K562 (cell line): Measurements from ENCODE around the gene HMGXB3. TPM values are rescaled to one million over a fixed set of nuclear protein-coding genes. Genes with fewer than 3 reads are reported as not detected.

ENCODE experiments used
- ATAC-seq: fragments of 200-7000 bp; cut with Tn5 transposase; 3 replicates; pipeline ENCODE4 v1.9.1; 2020; ENCODE audit warnings: moderate library complexity
- BruUV-seq: library from RNA; stranded (reverse); fragments of 400-500 nt; replicated peaks from 2 replicates; lab custom pipeline; 2021; lab: Mats Ljungman, UMichigan
- CTCF ChIA-PET: fragments of 300-600 bp; formaldehyde crosslinking; extraction: SDS; loops from one replicate; lab custom pipeline; 2021; ENCODE audit warnings: low intra/inter-chr PET ratio; lab: Yijun Ruan, JAX
- POLR2A ChIA-PET: fragments of 300-600, 350-650 bp; sonication (Branson Sonifier 250); formaldehyde crosslinking; extraction: SDS; loops from one replicate; lab custom pipeline; 2021; ENCODE audit warnings: antibody characterized with exemption, inconsistent platforms; lab: Yijun Ruan, JAX
- DNase-seq, 4 experiments: peaks; one replicate each; pipeline versions ENCODE4 v3.0.0 to v3.0.0-alpha.2; 2011 to 2018; ENCODE audit warnings: low spot score in 3 of 4, mixed read lengths in 3 of 4; ENCODE audit errors: extremely low read depth in 1 of 4
- FAIRE-seq: peaks from 2 replicates; lab custom pipeline; 2011; peaks lifted over from hg19 to GRCh38; lab: Jason Lieb, UNC
- H2AFZ ChIP-seq: 2 replicates; pipeline ENCODE4 v1.6.0; 2011; ENCODE audit warnings: low read depth, low read length, control low read depth, inconsistent platforms
- H3K27ac ChIP-seq: fragments of 200-600 bp; 3 replicates; pipeline ENCODE4 v1.8.0; 2011; ENCODE audit warnings: low read depth, mild to moderate bottlenecking, control low read depth, inconsistent platforms, low read length, moderate library complexity, mixed read lengths; ENCODE audit errors: extremely low read depth
- H3K27me3 ChIP-seq, 2 experiments: fragments of 300-600 bp in 1 of 2; 2 replicates in 1 of 2; 3 replicates in 1 of 2; pipeline versions ENCODE4 v1.6.0 to v1.8.0; 2011; ENCODE audit warnings: inconsistent platforms in 2 of 2, low read length in 2 of 2, mild to moderate bottlenecking in 1 of 2, mixed read lengths in 1 of 2, moderate library complexity in 1 of 2; ENCODE audit not compliant: control insufficient read depth in 2 of 2, insufficient read depth in 2 of 2
- H3K36me3 ChIP-seq: fragments of 300-600 bp; 3 replicates; pipeline ENCODE4 v1.8.0; 2011; ENCODE audit warnings: mild to moderate bottlenecking, low read length, inconsistent platforms; ENCODE audit not compliant: control insufficient read depth, insufficient read depth
- H3K4me1 ChIP-seq, 2 experiments: fragments of 200-600 bp in 1 of 2; replicated peaks in 1 of 2; 2 replicates in 1 of 2; 3 replicates in 1 of 2; pipeline versions ENCODE4 v1.5.1 to v1.8.0; 2011; ENCODE audit warnings: inconsistent platforms in 2 of 2, low read length in 2 of 2, mild to moderate bottlenecking in 1 of 2, mixed read lengths in 1 of 2, moderate library complexity in 1 of 2; ENCODE audit not compliant: control insufficient read depth in 2 of 2, insufficient read depth in 2 of 2
- H3K4me2 ChIP-seq: 2 replicates; pipeline ENCODE4 v1.6.1; 2011; ENCODE audit warnings: low read length, control low read depth, inconsistent platforms, mixed read lengths; ENCODE audit not compliant: insufficient read depth
- H3K4me3 ChIP-seq: fragments of 200-600 bp; sonication (generic), shearing (Covaris generic); 2 replicates; pipeline ENCODE4 v1.5.1; 2016; ENCODE audit warnings: control low read depth, inconsistent platforms
- H3K79me2 ChIP-seq: fragments of 200-600 bp; 3 replicates; pipeline ENCODE4 v1.8.0; 2011; ENCODE audit warnings: low read length, inconsistent platforms; ENCODE audit not compliant: control insufficient read depth, insufficient read depth
- H3K9ac ChIP-seq, 2 experiments: 2 replicates each; pipeline versions ENCODE4 v1.6.0 to v1.6.1; 2011; ENCODE audit warnings: low read depth in 2 of 2, low read length in 2 of 2, control low read depth in 1 of 2, inconsistent platforms in 1 of 2, mild to moderate bottlenecking in 1 of 2, mixed read lengths in 1 of 2; ENCODE audit not compliant: insufficient read depth in 1 of 2
- H3K9me1 ChIP-seq: one replicate; pipeline ENCODE4 v1.6.0; 2011; ENCODE audit warnings: inconsistent platforms, mild to moderate bottlenecking, low read length, moderate library complexity; ENCODE audit not compliant: control insufficient read depth, insufficient read depth
- H3K9me3 ChIP-seq: replicated peaks from 2 replicates; pipeline ENCODE4 v1.5.1; 2011; ENCODE audit warnings: low read depth, low read length, inconsistent platforms; ENCODE audit not compliant: control insufficient read depth, insufficient read depth
- H4K20me1 ChIP-seq: replicated peaks from 2 replicates; pipeline ENCODE4 v1.6.1; 2011; ENCODE audit warnings: low read length, inconsistent platforms, mixed read lengths; ENCODE audit not compliant: control insufficient read depth, insufficient read depth
- RBBP5 ChIP-seq: fragments of 200-600 bp; sonication (generic); IDR thresholded peaks from 2 replicates; pipeline ENCODE4 v1.6.1; 2012; ENCODE audit warnings: borderline replicate concordance, mild to moderate bottlenecking, low read length, control low read depth, inconsistent platforms; ENCODE audit not compliant: insufficient read depth, poor library complexity, severe bottlenecking
- SMC3 ChIP-seq: conservative IDR thresholded peaks from 2 replicates; pipeline ENCODE4 v1.6.1; 2011; ENCODE audit warnings: low read depth, low read length, improper control_type of control experiment; ENCODE audit not compliant: insufficient read depth
- ZFPM2 ChIP-seq: fragments of 250-450 bp; sonication (Bioruptor Pico); IDR thresholded peaks from 2 replicates; pipeline ENCODE4 v1.5.1; 2022; ENCODE audit warnings: mild to moderate bottlenecking
- WGBS: fragments of 100-300 bp; shearing (Covaris generic); methylation state at CpG from one replicate; pipeline ENCODE4 v1.1.6; 2016; ENCODE audit warnings: low coverage, mixed read lengths; ENCODE audit not compliant: insufficient coverage; ENCODE audit errors: missing lambda C conversion rate; 5-methylcytosine and 5-hydroxymethylcytosine counted together
- in situ Hi-C: fragments of 300-500 bp; cut with MboI; formaldehyde crosslinking; loops from 4 replicates; pipeline ENCODE4 v1.15.0; 2018; ENCODE audit warnings: inconsistent platforms, mixed read lengths
- intact Hi-C: fragments of 100-400 bp; cut with micrococcal nuclease; formaldehyde crosslinking; loops from 2 replicates; pipeline ENCODE4 v1.14.2; 2022
- polyA plus RNA-seq, 8 experiments: library from polyadenylated mRNA; depleted of rRNA in 4 of 8; stranded (reverse) in 5 of 8; unstranded in 3 of 8; fragments of >200 nt; fragmentation: Nextera tagmentation in 2 of 8; fragmentation: Illumina TruSeq in 1 of 8; extraction: Ambion mirVana in 2 of 8; extraction: Trizol in 1 of 8; gene quantifications; 2 replicates each; pipeline versions ENCODE4 v1.2.1 to v1.2.3, GENCODE V29; 2011 to 2014; ENCODE audit warnings: inconsistent platforms in 1 of 8, missing spikeins in 1 of 8
- total RNA-seq, 7 experiments: library from RNA; depleted of rRNA in 6 of 7; stranded (reverse); fragments of >200 nt in 6 of 7; fragmentation: Illumina TruSeq in 2 of 7; extraction: Trizol in 2 of 7; gene quantifications; 2 replicates each; pipeline versions ENCODE4 v1.2.1 to v1.2.3, GENCODE V29; 2011 to 2021; ENCODE audit warnings: low replicate concordance in 1 of 7
- TF ChIP-seq, protein P1 (sequence below): fragments of 150-350 bp; IDR thresholded peaks from 2 replicates; pipeline ENCODE4 v1.6.1; 2014; ENCODE audit warnings: low read depth, mild to moderate bottlenecking, low read length, borderline replicate concordance
- TF ChIP-seq, protein P2 (sequence below): sonication (generic); formaldehyde crosslinking; IDR thresholded peaks from 2 replicates; pipeline ENCODE4 v1.8.0; 2022; ENCODE audit warnings: mild to moderate bottlenecking, missing genetic modification reagents

Gene HMGXB3
- total and polyA plus RNA-seq, 9 of the 15 experiments (the other 6 are each of a cell fraction or from before 2014, with no cell fraction given) = 1.8 to 44.1 (median 32.2) TPM

DNA sequence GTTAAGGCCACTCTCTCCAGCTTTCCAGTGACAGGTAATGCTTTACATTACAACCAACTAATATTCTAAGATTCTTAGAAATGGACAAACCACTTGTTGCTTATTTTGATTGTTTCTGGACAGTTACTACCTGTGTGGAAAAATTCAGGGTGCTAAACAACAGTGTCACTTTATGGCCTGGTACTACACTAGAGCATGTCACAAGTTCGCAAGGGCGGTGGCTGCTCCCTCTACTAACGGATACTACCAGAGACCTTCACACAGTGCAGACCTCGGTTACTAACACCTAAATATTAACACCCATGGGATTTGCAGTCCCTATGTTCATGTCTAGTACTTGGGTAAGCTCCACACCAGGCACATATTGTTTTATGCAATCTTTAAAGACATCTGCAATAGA lies 13.4 kb downstream of the HMGXB3 start:
- POLR2A ChIA-PET = interaction anchor here (0.5 kb wide), 1 partner anchor 17 kb away, joined by 3 read pairs; no protein-coding TSS in a partner anchor
- in situ Hi-C loops = no loop called here
- Histone ChIP-seq H4K20me1 (peaks cover 10% of the 10 kb centered on the region; the same call in 1 of the 2 replicates), H3K9me3 (no peaks in the 10 kb centered on the region; the same call in 1 of the 2 replicates), H2AFZ (no peak overlapping the region), H3K9me1 (no peaks in the 10 kb centered on the region), H3K79me2 (0 out of 3 replicates have a peak, but pooled peaks cover 6% of the 10 kb centered on the region), H3K4me1 (peaks cover 2 to 14% of the 10 kb centered on the region in 2 experiments; a peak in 2 of 5 replicates), H3K4me3 (no peak overlapping the region), H3K27me3 (no peaks in the 10 kb centered on the region), H3K27ac (no peak overlapping the region), H3K4me2 (no peak overlapping the region), H3K9ac (no peak overlapping the region), H3K36me3 (peaks cover 99% of the 10 kb centered on the region)
- TF ChIP-seq ZFPM2 (CRISPR knock-in tag) = no peak
- TF ChIP-seq, protein P1, sequence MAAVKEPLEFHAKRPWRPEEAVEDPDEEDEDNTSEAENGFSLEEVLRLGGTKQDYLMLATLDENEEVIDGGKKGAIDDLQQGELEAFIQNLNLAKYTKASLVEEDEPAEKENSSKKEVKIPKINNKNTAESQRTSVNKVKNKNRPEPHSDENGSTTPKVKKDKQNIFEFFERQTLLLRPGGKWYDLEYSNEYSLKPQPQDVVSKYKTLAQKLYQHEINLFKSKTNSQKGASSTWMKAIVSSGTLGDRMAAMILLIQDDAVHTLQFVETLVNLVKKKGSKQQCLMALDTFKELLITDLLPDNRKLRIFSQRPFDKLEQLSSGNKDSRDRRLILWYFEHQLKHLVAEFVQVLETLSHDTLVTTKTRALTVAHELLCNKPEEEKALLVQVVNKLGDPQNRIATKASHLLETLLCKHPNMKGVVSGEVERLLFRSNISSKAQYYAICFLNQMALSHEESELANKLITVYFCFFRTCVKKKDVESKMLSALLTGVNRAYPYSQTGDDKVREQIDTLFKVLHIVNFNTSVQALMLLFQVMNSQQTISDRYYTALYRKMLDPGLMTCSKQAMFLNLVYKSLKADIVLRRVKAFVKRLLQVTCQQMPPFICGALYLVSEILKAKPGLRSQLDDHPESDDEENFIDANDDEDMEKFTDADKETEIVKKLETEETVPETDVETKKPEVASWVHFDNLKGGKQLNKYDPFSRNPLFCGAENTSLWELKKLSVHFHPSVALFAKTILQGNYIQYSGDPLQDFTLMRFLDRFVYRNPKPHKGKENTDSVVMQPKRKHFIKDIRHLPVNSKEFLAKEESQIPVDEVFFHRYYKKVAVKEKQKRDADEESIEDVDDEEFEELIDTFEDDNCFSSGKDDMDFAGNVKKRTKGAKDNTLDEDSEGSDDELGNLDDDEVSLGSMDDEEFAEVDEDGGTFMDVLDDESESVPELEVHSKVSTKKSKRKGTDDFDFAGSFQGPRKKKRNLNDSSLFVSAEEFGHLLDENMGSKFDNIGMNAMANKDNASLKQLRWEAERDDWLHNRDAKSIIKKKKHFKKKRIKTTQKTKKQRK = no peak
- TF ChIP-seq, protein P2, sequence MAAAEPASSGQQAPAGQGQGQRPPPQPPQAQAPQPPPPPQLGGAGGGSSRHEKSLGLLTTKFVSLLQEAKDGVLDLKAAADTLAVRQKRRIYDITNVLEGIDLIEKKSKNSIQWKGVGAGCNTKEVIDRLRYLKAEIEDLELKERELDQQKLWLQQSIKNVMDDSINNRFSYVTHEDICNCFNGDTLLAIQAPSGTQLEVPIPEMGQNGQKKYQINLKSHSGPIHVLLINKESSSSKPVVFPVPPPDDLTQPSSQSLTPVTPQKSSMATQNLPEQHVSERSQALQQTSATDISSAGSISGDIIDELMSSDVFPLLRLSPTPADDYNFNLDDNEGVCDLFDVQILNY (CRISPR knock-in tag) = no peak
- TF ChIP-seq SMC3 = no peak
- TF ChIP-seq RBBP5 = no peak
- FAIRE-seq (no peak), DNase-seq (no peak), ATAC-seq (no peak)
- CTCF ChIA-PET = no interaction called here
- 91% methylated on average over 4 of the region's 4 CpGs for WGBS
- intact Hi-C loops = no loop called here
- BruUV-seq = no TSS peak
